Measurements from ENCODE around the gene TCOF1.
A peak's percentile ranks its signal among the peaks of the same experiment; 100 is the strongest.
"Not testable (repeated sequence)": the region's sequence is repeated elsewhere in the genome, so short reads cannot be mapped to it uniquely, and the experiment has no call there.

TCOF1 gene

DNA sequence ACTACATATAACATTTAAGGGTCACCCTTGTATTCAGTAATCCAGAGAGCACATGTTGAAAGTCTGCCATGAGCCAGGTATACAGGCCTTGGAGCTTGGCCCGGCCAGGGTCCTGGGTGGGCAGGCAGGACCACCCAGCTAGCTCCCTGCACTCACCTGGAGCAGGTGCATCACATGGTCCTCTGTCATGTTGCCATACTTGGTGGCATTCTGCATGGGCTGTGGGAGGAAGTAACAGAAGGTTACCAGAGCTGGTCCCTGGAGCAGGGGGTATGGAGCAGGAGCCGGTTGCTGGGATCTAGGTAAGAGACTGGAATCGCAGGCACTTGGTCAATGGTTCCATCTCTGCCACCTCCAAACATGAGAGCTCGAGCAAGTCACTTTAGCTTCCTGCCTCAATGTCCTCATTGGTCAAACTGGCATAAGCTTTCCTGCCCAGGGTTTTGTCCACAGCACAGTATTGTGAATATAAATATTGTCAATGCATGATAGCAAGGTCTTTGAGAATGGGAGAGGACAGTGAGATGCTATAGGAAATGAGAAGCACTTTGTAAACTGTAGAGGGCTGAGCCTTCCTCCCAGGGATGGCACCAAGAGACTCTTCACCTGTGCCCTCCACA is 48.7 kb downstream of the TCOF1 start:
- no peak for DNase-seq

DNA sequence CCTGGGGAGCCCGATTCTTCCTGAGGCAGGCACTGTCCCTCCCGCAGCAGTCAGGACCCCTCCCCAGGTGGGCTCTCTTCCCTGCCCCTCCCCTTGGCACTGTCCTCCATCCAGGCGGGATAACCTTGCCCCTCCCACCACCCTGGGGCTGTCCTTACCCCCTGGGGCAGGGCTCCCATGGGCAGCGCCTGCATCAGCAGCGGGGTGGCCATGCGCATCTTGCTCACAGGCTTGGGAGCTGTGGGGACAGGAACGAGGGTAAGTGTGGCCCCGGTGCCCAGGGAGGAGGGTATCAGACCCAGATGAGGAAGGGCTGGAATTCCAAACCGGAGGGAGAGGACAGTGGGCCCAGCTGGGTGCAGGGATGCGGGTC is 49.2 kb downstream of the TCOF1 start:
- DNase-seq = no peak

DNA sequence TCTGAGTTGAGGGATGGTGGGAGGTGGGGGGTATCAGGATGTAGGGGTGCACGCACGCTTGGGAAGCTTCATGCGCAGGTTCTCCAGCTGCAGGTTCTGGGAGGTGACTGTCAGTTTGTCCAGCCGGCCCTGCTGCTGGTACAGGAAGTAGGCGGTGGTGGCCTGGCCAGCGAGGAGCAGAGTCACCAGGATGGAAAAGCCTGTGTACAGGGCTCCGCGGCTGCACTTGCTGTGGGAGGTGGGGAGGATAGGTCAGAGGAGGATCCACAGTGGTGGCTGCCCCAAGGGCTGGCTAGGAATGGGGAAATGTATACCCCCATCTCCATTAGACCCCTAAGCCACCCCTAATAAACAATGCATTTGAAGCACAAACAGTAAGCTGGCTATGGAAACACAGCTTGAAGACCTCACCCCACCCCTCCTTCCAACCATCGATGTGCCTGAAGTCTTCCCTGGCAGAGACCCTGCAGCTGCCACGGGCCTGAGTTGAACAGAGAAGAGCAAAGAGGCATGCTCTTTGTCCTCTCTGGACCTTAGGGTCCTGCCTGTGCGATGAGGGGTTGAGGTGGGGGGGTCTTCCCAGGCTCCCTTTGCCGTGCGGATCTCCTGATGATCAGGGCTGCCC is 49.7 kb downstream of the TCOF1 start:
- DNase-seq = no peak

DNA sequence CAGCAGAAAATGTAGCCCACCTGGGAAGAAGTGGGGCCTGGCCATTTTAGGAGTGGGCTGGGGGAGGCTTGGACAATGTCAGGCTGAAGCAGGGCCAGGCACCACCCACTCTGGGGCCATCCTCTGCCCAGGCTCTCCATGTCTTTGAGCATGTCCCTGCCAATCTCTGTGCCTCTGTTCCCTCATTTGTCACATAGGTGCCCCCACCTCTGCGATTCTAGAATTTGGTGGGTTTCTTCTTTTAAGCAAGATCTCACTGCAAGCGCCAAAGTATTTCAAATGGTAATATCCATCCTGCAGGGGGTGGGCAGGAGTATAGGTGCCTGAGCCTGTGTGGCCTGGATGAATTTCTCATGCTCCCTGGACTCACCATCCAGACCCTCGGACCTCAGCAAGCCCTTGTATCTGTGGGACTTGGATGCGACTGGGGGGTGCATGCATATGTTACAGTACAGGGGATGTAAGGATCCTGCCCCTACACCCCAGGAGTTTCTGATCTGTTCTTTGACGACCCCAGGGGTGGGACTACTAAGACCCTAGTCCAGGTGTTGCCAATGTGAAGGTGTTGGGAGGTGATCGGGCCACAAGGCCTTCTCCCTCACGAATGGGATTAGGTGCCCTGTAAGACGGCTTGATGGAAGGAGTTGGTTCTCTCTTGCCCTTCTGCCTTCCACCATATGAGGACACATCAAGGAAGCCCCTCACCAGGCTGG is 50.9 kb downstream of the TCOF1 start:
- no peak for DNase-seq

DNA sequence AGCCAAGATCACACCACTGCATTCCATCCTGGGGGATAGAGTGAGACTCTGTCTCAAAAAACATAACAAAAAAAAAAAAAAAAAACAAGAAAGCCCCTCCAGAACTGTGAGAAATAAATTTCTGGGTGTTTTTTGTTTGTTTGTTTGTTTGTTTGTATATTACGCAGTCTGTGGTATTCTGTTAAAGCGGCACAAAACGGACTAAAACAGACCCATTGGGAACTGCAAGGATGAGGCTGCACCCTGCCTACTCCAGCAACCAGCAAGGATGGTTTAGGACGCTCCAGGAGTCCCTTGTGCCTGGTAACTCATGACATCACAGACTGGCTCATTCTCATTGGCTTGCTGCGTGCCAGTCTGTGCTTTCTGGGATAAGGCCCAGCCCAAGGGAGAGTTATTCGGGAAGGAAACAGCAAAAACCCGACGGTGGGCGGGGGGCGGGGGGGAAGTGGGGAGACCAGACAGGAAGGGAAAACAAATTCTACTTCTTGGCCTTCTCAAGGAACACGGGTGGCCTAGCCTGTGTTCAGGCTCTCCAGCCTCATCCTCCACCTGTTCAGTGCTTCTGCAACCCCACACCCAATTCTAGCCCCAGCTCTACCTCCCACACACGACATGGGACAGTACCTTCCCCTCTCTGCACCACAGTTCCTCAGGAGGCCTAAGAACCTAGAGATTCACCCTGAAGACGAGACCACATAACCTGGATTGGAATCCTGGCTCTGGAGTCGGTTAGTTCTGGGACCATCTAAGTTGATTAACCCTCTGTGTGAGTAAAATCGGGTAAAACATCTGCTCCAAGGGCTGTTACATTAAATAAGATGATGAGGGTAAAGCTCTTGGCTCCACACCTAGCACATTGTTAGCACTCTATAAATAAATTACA is 52.4 kb downstream of the TCOF1 start:
- DNase-seq = peak; percentile 92 to 94

DNA sequence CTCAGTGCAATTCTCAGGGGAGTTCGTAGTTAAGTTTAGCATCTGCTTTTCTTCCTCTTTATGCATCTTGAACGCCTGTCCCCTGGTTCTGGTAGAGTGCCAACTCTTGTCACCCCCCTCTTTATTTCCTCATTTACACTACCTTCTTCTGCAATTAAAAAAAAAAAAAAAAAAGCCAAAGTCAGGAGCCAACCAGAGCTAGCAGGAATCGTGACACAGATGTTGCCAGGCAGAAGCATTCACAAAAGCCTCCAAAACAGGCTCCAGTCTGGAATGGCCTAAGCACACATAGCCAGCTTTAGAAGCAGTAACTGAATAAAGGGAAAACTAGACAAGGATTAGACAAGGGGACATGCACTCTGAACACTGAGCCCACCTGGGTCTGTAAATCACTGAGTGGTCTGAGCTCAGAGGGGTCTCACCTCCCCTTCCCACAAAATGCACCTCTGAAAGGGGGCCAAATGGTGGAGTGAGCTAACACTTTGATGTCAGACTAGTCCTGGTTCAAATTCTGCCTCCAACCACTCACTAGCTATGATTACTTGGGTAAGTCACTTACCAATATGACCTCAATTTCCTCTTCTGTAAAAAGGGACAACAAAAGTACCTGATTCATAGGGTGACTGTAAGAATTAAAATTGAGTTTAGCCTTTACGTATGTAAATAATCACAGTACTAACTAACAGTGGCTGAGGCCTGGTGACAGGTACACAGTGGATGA is 53.2 kb downstream of the TCOF1 start:
- peak; percentile 89 to 92 for DNase-seq

DNA sequence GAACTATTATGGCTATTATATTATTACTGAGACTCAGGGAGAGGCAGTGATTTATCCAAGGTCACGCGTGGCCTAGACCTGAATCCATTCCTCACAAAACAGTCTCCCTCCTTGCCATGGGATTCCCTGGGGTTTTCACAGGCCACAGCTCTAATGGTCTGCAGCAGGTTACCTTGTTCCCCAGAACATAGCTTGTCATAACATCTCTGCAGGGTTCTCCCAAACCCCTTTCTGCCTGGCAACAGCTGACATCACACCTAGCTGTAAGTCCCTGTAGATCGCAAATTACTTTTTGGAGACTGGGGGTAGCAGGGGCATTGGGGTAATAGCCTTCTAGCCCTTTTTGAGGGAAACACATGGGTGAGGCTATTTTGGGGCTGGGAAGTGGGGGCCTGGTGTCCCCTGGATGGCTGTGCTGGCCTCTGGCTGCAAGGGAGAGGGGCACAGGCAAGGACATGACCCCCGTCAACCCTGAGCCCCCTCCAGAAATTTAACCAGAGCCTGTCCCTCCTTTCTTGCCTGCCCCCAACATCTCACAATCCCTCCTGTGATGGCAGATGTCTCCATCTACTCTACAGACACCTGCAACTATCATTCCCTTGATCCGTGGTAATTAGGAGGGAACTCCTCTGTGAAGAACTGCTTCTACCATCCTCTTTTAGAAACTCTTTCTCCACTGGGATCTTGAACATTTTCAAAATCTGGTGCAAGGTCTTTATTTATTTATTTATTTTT is 53.9 kb downstream of the TCOF1 start:
- DNase-seq = peak; percentile 76 to 79

DNA sequence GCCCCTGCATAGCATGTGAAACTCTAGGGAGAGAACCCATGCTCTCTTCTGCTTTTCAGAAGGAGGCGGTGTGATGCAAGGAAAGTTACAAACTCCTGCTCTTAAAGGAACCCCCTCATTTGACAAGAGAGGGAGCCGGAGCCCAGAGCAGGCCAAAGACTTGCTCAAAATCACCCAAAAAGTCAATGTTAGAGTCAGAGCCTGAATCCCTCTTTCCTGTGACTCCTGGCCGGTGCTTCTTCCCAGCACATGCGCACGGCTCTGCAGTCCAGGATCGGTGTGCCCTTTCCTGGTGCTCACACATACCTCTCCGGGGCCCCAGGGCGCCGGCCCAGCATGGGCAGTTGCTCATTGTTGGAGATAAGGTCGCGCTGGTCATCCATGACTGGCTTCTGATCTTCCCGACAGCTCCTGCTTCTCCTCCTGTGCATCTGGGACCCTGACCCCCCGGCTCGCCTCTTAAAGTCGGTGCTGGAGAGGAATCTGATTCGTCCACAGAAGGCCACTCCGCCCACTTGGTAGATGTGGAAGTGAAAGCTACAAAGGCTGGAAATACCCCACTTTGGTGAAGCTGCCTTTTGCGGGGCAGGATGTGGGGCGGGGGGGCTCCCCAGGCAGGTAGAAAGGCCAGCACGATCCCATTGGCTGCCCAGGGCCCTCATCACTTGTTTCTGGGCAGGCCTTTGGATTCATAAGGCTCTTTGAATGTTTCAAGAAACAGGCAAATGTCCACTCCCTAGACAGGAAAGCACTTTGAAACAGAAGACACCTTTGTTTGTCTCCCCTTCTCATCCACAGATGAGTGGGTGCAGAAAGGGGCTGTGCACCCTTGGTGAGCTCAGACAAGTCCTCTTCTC is 55.0 kb downstream of the TCOF1 start, which contains the start of gene CD74:
CD74 (minus strand) TSS at position 592 of the 857 bp plus-strand sequence; CDS start at position 431, 161 bp downstream.
- DNase-seq = peak; percentile 93 to 98

DNA sequence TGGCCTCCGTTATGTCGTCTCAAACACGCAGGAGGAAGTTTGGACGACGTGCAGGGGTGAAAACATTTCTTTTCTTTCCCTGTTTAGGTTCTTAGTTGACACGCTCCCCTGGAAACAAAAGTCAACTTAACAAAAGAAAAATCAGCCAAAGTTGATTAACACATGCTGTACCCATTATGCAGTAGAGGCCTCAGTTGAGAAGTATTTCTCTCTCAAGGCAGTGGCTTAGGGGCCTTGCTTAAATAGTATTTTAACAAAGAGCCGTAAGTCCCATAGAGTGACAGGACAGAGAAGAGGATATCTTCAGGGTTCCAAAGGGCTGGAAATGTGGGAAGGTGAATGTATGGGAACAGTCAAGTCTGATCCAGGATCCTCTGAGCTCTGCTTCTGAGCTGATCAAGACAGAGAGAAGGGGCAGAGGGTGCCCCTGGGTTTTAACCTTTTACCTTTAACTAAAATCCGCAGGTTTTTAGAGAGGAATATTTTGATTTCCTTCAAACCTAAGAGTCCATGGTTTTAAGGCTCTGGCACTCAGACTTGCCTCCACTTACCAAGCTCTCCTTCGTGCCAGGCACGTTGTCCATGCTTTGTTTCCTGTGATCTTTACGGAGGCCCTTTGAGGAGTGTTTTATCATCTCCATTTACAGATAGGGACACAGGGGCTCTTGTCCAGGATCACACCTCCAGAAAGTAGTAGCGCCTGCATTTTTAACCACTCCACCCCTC is 55.8 kb downstream of the TCOF1 start:
- DNase-seq = no peak

DNA sequence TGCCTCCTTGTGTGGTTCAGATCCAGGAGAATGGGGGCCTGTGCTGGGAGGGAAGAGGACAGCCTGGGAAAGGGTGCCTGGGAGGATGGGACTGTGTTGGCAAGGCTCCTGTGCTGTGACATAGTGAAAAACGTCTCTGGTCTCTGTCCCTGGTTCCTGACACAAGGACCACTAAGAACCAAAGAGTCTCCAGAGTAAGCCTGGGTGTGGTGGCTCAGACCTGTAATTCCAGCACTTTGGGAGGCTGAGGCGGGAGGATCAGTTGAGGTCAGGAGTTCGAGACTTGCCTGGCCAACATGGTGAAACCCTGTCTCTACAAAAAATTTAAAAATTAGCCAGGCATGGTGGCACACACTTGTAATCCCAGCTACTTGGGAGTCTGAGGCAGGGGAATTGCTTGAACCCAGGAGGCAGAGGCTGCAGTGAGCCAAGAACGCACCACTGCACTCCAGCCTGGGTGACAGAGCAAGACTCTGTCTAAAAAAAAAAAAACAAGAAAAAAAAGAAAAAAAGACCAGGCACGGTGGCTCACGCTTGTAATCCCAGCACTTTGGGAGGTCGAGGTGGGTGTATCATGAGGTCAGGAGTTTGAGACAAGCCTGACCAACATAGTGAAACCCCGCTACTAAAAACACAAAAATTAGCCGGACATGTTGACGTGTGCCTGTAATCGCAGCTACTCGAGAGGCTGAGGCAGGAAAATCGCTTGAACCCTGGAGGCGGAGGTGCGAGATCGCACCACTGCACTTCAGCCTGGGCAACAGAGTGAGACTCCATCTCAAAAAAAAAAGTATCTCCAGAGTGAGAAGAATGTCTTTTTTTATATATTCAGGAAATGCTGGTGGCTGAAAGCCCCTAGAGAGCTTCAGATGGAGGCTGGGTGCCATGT is 56.6 kb downstream of the TCOF1 start:
- DNase-seq = not testable (repeated sequence)

DNA sequence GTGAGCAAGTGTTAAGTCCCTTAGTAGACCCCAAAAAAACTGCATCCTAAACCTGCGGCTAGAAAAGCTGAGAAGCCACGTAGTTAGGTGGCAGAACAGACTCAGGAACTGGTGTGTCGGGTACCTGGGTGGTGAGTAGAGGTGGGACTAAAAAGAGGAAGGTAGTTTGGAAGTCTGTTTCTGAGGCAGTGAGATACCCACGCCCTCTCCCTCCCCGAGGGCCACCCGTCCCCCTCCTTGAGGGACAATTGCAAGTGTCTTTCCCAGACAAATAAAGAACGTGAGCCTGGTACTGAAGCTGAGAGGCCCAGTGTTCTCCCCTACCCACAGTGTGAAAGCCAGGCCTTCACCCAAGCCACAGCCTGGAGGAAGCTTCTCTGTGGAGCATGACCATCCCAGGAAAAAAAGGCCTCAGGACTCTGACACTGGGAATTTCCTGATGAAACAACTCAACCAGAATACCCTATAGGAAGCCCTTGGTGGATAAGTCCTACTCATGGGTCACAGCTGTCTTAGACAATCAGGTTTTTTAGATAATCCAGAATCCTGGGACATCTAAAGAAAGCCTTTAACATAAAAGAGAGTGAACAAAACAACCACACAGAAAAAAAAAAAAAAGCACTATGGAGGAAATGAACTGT is 62.3 kb downstream of the TCOF1 start:
- peak in 1 of 2 donors; percentile 26 for DNase-seq

DNA sequence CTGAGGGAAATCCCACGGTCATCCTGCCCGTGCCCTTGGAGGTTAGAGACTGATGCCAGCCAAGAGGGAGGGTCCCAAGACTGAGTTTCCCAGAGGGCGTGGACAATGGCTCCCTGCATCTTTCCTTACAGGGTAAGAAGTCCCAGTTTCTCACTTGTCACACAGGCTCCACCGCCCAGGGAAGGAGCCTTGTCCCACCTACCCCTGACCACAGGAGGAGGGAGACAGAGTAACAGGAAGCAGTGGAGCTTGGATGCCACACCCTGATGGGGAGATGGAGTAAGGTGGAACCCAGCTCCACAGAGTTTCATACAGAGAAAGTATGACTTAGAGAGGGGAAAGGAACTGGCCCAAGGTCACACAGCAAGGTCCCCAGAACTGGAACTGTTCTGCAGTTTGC is 64.6 kb downstream of the TCOF1 start:
- DNase-seq = no peak

DNA sequence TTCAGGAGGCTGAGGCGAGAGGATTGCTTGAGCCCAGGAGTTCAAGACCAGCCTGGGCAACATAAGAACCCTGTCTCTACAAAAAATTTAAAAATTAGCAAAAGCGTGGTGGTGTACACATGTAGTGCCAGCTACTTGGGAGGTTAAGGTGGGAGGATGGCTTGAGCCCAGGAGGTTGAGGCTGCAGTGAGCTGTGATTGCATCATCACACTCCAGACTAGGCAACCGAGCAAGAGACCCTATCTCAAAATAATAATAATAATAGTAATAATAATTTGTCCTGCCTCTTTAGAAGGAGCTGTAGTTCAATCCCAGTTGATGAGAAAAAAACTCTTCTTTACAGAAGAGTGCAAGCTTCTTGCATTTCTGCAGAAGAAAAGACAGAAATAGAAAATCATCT is 65.3 kb downstream of the TCOF1 start:
- DNase-seq = no peak

DNA sequence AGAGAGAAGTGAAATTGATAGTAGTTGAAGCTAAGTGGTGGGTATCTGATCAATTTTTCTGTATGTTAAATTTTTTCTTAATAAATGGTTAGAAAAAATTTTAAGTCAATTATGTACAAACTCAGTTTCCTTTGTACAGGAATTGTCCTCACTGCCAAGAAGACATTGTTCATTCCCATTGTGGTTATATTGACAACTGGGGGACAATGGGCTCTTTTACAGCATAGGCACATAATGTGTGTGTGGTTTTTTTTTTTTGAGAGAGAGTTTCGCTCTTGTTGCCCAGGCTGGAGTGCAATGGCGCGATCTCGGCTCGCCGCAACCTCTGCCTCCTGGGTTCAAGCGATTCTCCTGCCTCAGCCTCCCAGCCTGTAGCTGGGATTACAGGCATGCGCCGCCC is 68.7 kb downstream of the TCOF1 start:
- DNase-seq = not testable (repeated sequence)

DNA sequence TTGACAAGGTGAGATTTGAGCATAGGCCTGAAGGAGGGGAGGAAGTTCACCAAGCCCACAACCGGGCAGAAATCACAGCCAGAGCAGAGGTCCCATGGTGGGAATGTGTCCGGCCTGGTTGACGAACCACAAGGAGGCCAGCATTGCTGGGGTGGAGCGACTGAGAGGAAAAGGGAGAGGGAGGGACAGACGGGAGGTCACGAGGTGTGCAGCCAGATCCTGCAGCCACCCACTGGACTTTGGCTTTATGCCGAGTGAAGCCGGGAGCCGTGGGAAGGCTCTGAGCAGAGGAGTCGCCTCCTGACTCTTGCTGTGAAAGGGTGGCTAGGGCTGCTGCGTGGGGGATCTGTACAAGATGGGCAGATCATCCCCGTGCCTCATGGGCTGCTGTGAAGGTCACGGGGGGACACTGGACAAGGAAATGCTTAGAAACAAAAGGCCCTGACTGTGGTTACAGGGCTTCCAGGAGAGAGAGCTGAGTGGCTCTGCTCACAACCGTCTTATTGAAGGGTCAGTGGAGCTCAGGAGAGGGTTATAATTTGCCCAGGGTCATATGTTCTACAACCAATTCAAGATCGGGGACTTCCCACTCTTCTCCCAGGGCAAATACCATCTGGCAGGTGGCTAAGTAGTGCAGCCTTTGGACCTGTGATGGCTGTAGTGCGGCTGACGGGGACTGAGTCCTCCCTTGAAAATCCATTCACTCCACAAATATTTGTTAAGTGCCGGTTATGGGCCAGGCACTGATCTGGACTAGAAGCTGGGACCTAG is 70.8 kb downstream of the TCOF1 start:
- peak in 1 of 2 donors; percentile 25 for DNase-seq

DNA sequence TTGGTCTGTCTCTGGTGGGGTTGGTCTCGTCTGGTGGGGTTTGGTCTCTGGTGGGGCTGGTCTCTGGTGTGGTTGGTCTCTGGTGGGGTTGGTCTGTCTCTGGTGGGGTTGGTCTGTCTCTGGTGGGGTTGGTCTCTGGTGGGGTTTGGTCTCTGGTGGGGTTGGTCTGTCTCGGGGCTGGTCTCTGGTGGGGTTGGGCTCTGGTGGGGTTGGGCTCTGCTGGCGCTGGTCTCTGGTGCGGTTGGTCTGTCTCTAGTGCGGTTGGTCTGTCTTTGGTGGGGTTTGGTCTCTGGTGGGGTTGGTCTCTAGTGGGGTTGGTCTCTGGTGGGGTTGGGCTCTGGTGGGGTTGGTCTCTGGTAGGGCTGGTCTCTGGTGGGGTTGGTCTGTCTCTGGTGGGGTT is 71.5 kb downstream of the TCOF1 start:
- DNase-seq = no peak

DNA sequence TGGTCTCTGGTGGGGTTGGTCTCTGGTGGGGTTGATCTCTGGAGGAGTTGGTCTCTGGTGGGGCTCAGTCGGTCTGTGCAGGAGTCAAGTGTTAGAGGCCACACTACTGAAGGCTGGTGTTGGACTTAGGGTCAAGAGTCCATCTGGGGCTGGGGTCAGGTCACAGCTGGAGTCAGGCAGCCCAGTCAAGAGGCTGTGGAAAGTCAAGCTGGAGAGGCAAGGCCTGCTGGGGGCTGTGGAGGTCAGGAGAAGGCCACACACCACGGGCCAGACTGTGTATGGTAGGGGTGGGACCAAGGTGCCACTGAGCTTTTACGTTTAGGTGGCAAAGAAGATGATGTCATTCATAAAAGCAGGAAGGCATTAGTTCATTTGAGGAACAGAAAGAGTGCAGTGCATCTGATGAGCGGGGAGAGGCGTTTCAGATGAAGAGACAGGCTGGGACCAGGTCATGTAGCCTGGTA is 71.9 kb downstream of the TCOF1 start:
- peak; percentile 48 to 52 for DNase-seq

Measured in inflammatory macrophage treated with lipopolysaccharide for 1 hour (primary cell).